Endothelial cell of umbilical vein (primary cell): ENCODE results near the gene UNC119B. TPM values are rescaled to one million over a fixed set of nuclear protein-coding genes. Genes with fewer than 3 reads are reported as not detected.

ENCODE experiments used
- BruUV-seq: library from RNA; stranded (reverse); fragments of 400-500 nt; replicated peaks from 2 replicates; lab custom pipeline; 2021; lab: Mats Ljungman, UMichigan
- CTCF ChIA-PET: fragments of 300-600, 350-600 bp; sonication (Branson Sonifier 250); formaldehyde crosslinking; loops from one replicate; lab custom pipeline; 2021; ENCODE audit warnings: antibody characterized with exemption, inconsistent platforms; lab: Charles Lee
- POLR2A ChIA-PET: fragments of 300-600, 350-600 bp; sonication (Branson Sonifier 250); formaldehyde crosslinking; loops from one replicate; lab custom pipeline; 2021; ENCODE audit warnings: antibody characterized with exemption, inconsistent platforms; lab: Charles Lee
- DNase-seq: peaks from one replicate; pipeline ENCODE4 v3.0.0-alpha.2; 2011; ENCODE audit warnings: low read depth, low spot score
- FAIRE-seq: peaks from 2 replicates; lab custom pipeline; 2011; peaks lifted over from hg19 to GRCh38; lab: Jason Lieb, UNC
- H2AFZ ChIP-seq: 2 replicates; pipeline ENCODE4 v1.6.0; 2012; ENCODE audit warnings: low read depth, low read length, control low read depth, inconsistent platforms
- H3K27ac ChIP-seq: 2 replicates; pipeline ENCODE4 v1.5.1; 2011; ENCODE audit warnings: low read depth, mild to moderate bottlenecking, control low read depth, low read length, moderate library complexity; ENCODE audit not compliant: insufficient read depth
- H3K27me3 ChIP-seq, 2 experiments: 2 replicates each; pipeline versions ENCODE4 v1.6.0 to v1.6.1; 2011; ENCODE audit warnings: low read length in 2 of 2, mixed read lengths in 1 of 2; ENCODE audit not compliant: control insufficient read depth in 2 of 2, insufficient read depth in 2 of 2
- H3K36me3 ChIP-seq, 2 experiments: 2 replicates in 1 of 2; 3 replicates in 1 of 2; pipeline ENCODE4 v1.5.1; 2011; ENCODE audit warnings: low read length in 2 of 2, mild to moderate bottlenecking in 1 of 2, moderate library complexity in 1 of 2; ENCODE audit not compliant: control insufficient read depth in 2 of 2, insufficient read depth in 2 of 2; ENCODE audit errors: extremely low read depth in 1 of 2
- H3K4me1 ChIP-seq: 3 replicates; pipeline ENCODE4 v1.5.1; 2011; ENCODE audit warnings: mild to moderate bottlenecking, low read length; ENCODE audit not compliant: control insufficient read depth, insufficient read depth; ENCODE audit errors: extremely low read depth
- H3K4me2 ChIP-seq: 2 replicates; pipeline ENCODE4 v1.6.1; 2011; ENCODE audit warnings: low read length, control low read depth, mixed read lengths; ENCODE audit not compliant: insufficient read depth
- H3K4me3 ChIP-seq, 3 experiments: fragments of 200-600 bp in 1 of 3; sonication (generic), shearing (Covaris generic) in 1 of 3; replicated peaks in 1 of 3; 2 replicates each; pipeline ENCODE4 v1.5.1; 2011 to 2016; ENCODE audit warnings: control low read depth in 3 of 3, low read length in 3 of 3, mild to moderate bottlenecking in 2 of 3, inconsistent platforms in 1 of 3, low read depth in 1 of 3, moderate library complexity in 1 of 3; ENCODE audit not compliant: insufficient read depth in 1 of 3
- H3K79me2 ChIP-seq: 2 replicates; pipeline ENCODE4 v1.6.0; 2012; ENCODE audit warnings: low read length, inconsistent platforms; ENCODE audit not compliant: control insufficient read depth, insufficient read depth
- H3K9ac ChIP-seq: replicated peaks from 2 replicates; pipeline ENCODE3; 2011; ENCODE audit warnings: low read length, control low read depth; ENCODE audit not compliant: insufficient read depth; ENCODE audit errors: extremely low read depth
- H3K9me1 ChIP-seq: replicated peaks from 3 replicates; pipeline ENCODE4 v1.6.0; 2011; ENCODE audit warnings: mild to moderate bottlenecking, low read length; ENCODE audit not compliant: control insufficient read depth, insufficient read depth; ENCODE audit errors: extremely low read depth
- H3K9me3 ChIP-seq: replicated peaks from 2 replicates; pipeline ENCODE4 v1.5.1; 2012; ENCODE audit warnings: low read length, inconsistent platforms; ENCODE audit not compliant: control insufficient read depth, insufficient read depth
- H4K20me1 ChIP-seq: replicated peaks from 2 replicates; pipeline ENCODE3; 2011; ENCODE audit warnings: mild to moderate bottlenecking, low read length; ENCODE audit not compliant: control insufficient read depth, insufficient read depth; ENCODE audit errors: extremely low read depth
- EZH2 ChIP-seq: IDR thresholded peaks from 2 replicates; pipeline ENCODE4 v1.6.1; 2012; ENCODE audit warnings: borderline replicate concordance, low read depth, mild to moderate bottlenecking, moderate library complexity, low read length, inconsistent platforms; ENCODE audit not compliant: severe bottlenecking
- FOS ChIP-seq: IDR thresholded peaks from 2 replicates; pipeline ENCODE4 v1.6.1; 2011; ENCODE audit warnings: mild to moderate bottlenecking, low read length, moderate library complexity, borderline replicate concordance; ENCODE audit not compliant: insufficient read depth
- GATA2 ChIP-seq: IDR thresholded peaks from 2 replicates; pipeline ENCODE4 v1.7.0; 2011; ENCODE audit warnings: low read depth, mild to moderate bottlenecking, moderate library complexity, mixed read lengths, low read length; ENCODE audit not compliant: insufficient read length, insufficient read depth
- JUN ChIP-seq: IDR thresholded peaks from 2 replicates; pipeline ENCODE4 v1.6.1; 2011; ENCODE audit warnings: borderline replicate concordance, low read depth; ENCODE audit not compliant: insufficient read length, insufficient read depth
- MYC ChIP-seq: IDR thresholded peaks from one replicate; pipeline ENCODE4 v1.6.1; 2011; ENCODE audit warnings: mild to moderate bottlenecking, low read depth, low read length
- POLR2A ChIP-seq: IDR thresholded peaks from 2 replicates; pipeline ENCODE4 v1.6.1; 2012; ENCODE audit warnings: low read depth, mild to moderate bottlenecking, control low read depth, low read length
- POLR2AphosphoS5 ChIP-seq: IDR thresholded peaks from 2 replicates; pipeline ENCODE4 v1.6.1; 2012; ENCODE audit warnings: low read depth, mild to moderate bottlenecking, control low read depth, low read length, moderate library complexity; ENCODE audit not compliant: insufficient read depth
- dilution Hi-C: fragments of 300-500 bp; cut with MboI; formaldehyde crosslinking; loops from one replicate; pipeline ENCODE4 v1.15.0; 2019; ENCODE audit warnings: low sequenced_read_pairs; ENCODE audit not compliant: extremely low pct_ligation_motif_present
- intact Hi-C: fragments of 100-400 bp; cut with micrococcal nuclease; formaldehyde crosslinking; loops from one replicate; pipeline ENCODE4 v1.10.0; 2022
- polyA plus RNA-seq, 4 experiments: library from polyadenylated mRNA; depleted of rRNA in 3 of 4; stranded (reverse) in 3 of 4; unstranded in 1 of 4; fragments of >200 nt; gene quantifications; 2 replicates each; pipeline versions ENCODE4 v1.2.1 to v1.2.3, GENCODE V29; 2011 to 2012; ENCODE audit warnings: missing spikeins in 1 of 4
- total RNA-seq: library from RNA; stranded (reverse); gene quantifications from 2 replicates; pipeline ENCODE4 v1.2.3, GENCODE V29; 2021
- TF ChIP-seq, protein P1 (sequence below), 2 donors: IDR thresholded peaks; 1 replicate in 1 of 2; 2 replicates in 1 of 2; pipeline ENCODE4 v1.5.1; 2011; ENCODE audit warnings: low read length in 2 of 2, mild to moderate bottlenecking in 2 of 2, moderate library complexity in 2 of 2, control low read depth in 1 of 2, inconsistent platforms in 1 of 2, low read depth in 1 of 2; ENCODE audit not compliant: insufficient read depth in 1 of 2; ENCODE audit errors: extremely low read depth in 1 of 2
- TF ChIP-seq, protein P2 (sequence below): IDR thresholded peaks from 2 replicates; pipeline ENCODE4 v1.6.1; 2011; ENCODE audit not compliant: insufficient read depth, insufficient read length

Gene UNC119B
- total and polyA plus RNA-seq, 2 donors (not counting 3 experiments of a cell fraction or from before 2014, with no cell fraction given): 23.1 to 33.7 TPM

DNA sequence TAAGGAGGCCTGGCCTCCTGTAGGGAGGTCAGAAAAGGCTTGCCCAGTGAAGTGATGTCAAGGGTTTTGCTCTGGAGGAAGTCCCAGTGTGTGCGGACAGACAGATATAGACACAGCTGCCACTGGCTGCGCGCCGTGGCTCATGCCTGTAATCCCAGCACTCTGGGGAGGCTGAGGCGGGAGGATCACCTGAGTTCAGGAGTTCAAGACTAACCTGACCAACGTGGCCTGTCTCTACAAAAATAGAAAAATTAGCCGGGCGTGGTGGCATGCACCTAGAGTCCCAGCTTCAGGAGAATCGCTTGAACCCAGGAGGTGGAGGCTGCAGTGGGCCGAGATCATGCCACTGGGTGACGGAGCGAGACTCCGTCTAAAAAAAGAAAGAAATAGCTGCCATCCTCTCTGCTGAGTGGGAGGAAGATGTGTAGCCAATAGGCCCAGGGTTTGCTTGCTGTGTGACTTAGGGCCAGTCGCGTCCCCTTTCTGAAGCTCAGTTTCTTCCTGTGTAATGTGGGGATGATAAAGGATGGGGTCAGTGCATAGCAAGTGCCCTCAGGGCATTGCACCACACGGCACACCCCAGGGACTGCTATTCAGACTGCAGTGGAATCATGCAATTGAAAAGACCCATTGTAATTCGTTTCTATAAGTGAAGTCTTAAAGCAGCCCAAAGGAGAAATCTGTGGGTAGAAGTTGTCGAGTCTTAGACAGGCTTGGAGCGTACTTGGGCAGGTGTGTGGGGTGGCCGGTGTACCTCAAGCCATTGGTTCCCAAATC, 42.0 kb upstream of the UNC119B start:
- H3K4me3 ChIP-seq: no peak overlapping the region
- H3K9ac ChIP-seq: no peak overlapping the region
- DNase-seq: no peak
- H3K27me3 ChIP-seq: no peaks in the 10 kb centered on the region
- H2AFZ ChIP-seq: no peak overlapping the region
- H3K36me3 ChIP-seq: no peaks in the 10 kb centered on the region
- H4K20me1 ChIP-seq: no peaks in the 10 kb centered on the region
- H3K79me2 ChIP-seq: no peaks in the 10 kb centered on the region
- TF ChIP-seq MYC: no peak
- no peak for TF ChIP-seq POLR2AphosphoS5
- TF ChIP-seq, protein P1, sequence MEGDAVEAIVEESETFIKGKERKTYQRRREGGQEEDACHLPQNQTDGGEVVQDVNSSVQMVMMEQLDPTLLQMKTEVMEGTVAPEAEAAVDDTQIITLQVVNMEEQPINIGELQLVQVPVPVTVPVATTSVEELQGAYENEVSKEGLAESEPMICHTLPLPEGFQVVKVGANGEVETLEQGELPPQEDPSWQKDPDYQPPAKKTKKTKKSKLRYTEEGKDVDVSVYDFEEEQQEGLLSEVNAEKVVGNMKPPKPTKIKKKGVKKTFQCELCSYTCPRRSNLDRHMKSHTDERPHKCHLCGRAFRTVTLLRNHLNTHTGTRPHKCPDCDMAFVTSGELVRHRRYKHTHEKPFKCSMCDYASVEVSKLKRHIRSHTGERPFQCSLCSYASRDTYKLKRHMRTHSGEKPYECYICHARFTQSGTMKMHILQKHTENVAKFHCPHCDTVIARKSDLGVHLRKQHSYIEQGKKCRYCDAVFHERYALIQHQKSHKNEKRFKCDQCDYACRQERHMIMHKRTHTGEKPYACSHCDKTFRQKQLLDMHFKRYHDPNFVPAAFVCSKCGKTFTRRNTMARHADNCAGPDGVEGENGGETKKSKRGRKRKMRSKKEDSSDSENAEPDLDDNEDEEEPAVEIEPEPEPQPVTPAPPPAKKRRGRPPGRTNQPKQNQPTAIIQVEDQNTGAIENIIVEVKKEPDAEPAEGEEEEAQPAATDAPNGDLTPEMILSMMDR (IDR thresholded peaks at IDR 0.05; ENCODE audit: extremely low read depth in 1 of 2, insufficient read depth in 1 of 2, low read depth in 1 of 2, low read length in 2 of 2): no peak
- no peak for TF ChIP-seq GATA2
- TF ChIP-seq EZH2: no peak
- TF ChIP-seq POLR2A: no peak
- no peak for TF ChIP-seq JUN
- TF ChIP-seq, protein P2, sequence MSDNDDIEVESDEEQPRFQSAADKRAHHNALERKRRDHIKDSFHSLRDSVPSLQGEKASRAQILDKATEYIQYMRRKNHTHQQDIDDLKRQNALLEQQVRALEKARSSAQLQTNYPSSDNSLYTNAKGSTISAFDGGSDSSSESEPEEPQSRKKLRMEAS: no peak
- TF ChIP-seq FOS: no peak
- H3K9me1 ChIP-seq: no peaks in the 10 kb centered on the region
- intact Hi-C loops: no loop called here
- BruUV-seq: no TSS peak
- no peak overlapping the region for H3K27ac ChIP-seq
- dilution Hi-C loops: no loop called here
- CTCF ChIA-PET: interaction anchor here (0.8 to 3.3 kb wide), 3 partner anchors 10 to 19 kb away, joined by 3 to 13 read pairs (median 5); no protein-coding TSS in a partner anchor
- no peak for FAIRE-seq
- H3K9me3 ChIP-seq: no peaks in the 10 kb centered on the region
- POLR2A ChIA-PET: no interaction called here
- H3K4me1 ChIP-seq: no peaks in the 10 kb centered on the region
- H3K4me2 ChIP-seq: no peak overlapping the region
